Posterior cingulate gyrus (tissue), 11 donors: ENCODE data around the gene MAPK1.
A peak's percentile ranks its signal among the peaks of the same experiment; 100 is the strongest.
"Not testable (repeated sequence)": the region's sequence is repeated elsewhere in the genome, so short reads cannot be mapped to it uniquely, and the experiment has no call there.

ENCODE experiments used
- DNase-seq, 10 donors: peaks; one replicate each; pipeline versions ENCODE4 v3.0.0 to v3.0.0-alpha.2; 2020 to 2021; ENCODE audit warnings: mixed read lengths in 3 of 10
- intact Hi-C: fragments of 100-400 bp; cut with DNase I; formaldehyde crosslinking; loops from one replicate; pipeline ENCODE4 v1.15.1; 2023

Gene MAPK1

DNA sequence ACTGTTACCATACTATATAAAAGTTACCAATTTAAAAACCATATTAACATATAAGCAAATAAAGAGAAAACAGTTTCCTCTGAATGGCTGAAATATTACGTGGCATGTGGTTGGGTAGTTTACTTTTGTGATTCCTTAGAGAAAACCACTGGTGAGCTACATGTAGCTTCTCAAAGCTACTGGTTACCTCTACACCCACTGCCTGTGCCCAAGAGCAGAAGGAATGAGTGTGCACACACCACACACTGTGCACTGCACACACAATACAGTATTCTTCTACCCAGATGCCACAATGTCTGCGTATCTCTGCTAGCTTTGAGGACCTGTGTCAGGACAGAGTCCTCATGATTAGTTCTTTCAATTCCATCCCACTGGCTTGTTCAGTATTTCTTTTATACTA is 106.4 kb downstream of the MAPK1 start:
- intact Hi-C loops = no loop called here
- peak in 1 of 10 donors; percentile 2 for DNase-seq

DNA sequence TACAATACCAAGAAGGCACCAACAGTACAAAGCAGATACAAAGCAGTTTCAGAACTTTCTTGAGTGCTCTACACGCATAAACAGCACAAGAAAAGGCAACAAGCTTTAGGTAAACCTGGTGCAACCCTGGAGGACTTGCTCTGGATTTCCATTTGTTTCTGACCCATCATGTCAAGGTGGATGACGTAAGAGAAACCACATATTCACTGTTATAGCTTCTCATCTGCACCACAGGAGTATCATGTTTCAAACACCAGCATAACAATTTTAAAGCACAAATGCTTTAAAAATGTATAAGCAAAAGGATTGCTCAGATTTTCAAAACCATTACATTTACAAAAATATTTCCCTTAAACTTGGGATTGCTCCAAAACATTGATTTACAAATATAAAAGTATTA is 106.8 kb downstream of the MAPK1 start:
- DNase-seq = no peak
- intact Hi-C loops = no loop called here

DNA sequence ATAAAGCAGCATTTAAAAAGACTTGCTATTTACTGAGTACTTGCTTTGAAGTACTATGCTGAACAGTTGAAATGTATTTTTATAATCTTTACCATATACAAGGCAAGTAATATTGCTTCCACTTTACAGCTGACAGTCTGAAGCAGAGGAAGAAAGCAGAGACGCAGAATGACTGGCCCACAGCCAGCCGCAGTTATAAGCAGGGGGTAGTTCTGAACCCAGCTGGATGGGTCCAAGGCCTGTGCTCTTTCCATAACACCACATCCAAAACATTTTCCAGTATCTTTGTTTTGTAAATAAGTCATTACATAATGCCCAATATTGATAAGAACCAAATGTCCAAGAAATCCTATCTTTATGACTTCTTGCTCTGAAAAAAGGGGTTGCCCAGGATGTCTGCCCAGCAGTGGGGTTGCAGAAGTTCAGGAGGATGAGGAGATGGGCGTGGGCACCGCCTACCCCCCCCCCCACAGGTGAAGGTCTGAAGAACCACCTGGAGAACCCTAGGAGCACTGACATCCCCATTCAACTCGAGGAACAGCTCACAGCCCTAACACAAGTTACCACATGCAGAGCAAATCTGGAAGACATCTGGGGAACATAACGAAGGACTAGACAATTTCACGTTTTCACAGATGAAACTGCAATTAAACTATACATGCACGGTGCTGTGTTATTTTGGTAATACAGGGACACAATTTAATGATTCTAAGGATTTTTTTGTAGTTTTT is 107.6 kb downstream of the MAPK1 start:
- DNase-seq = peak in 3 of 10 donors; percentile 45 to 81 (median 68)
- intact Hi-C loops = no loop called here

DNA sequence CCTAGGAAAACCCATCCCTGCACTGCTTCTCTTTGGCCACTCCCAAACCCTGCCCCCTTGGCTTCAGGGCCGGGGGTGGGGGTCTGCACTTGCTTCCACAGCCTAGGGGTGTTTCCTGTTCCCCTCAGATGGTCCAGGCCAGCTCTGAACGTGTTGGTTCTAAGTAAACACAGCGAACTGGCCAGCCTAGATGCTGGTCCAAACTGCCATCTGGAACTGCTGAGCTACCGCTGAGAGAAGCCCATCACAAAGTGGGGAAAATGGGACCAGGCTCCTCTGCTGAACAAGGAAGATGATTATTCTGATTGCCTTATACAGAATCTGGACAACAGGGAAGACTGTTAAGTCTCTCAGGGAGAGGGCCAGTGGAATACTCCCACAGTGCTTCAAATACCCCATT is 108.4 kb downstream of the MAPK1 start:
- peak in 2 of 10 donors; percentile 64 to 74 for DNase-seq

DNA sequence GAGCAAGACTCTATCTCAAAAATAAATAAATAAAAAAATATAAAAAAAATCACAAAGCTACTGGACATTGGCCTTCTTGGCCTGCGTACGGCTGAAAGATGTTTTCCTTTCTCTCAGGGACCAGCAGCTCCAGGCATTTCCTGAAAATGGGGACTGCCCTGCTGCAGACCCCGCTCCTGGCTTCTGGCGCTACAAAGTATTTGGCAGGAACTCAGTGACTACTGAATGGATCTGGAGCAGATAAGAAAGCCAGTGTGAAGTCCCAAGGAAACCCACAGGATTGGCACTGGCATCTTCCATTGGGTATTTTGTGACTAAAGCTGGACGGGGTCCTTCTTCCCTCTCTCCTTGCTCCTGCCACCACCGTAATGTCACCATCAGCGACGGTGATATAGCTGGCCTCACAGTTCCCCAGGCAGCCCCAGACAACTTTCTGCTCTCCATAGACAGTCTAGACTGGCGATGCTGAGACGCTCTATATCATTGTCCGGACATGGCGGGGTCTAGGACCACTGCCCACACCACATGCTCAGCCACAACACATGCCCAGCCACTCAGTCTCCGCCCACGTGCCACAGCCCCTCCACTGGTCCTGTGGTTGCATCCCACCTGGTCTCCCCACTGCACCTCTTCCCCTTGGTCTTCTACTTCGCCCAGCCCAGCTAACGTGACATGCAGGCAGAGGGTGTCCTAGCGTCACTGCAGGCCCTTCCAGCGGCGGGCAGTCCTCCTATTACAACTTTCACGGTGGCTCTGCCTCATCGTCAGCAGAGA is 109.2 kb downstream of the MAPK1 start:
- DNase-seq = peak in 1 of 10 donors; percentile 66
- intact Hi-C loops = no loop called here

More for the DNA sequence above, 108.4 kb downstream of the MAPK1 start:
- intact Hi-C loops = no loop called here

DNA sequence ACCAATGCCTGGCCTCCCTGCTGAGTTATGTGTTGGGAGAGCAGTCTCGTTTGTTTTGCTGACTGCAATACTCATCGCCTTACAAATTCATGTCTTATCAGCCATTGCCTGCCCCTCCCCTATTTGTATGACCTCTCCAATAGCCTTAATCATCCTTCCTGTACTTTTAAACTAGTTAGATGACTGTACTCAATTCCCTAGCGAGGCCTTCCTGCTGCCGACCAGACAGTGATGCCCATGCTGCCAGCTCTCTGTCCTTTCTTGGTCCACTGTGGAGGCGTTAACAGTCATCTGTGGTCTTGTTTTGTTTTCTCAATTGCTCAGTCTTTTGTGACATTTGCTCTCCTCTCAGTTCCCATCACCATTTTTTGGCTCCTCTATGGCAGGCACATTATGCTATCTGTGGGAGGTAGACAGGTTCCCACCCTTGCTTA is 111.6 kb downstream of the MAPK1 start:
- peak in 1 of 10 donors; percentile 7 for DNase-seq
- intact Hi-C loops = no loop called here

DNA sequence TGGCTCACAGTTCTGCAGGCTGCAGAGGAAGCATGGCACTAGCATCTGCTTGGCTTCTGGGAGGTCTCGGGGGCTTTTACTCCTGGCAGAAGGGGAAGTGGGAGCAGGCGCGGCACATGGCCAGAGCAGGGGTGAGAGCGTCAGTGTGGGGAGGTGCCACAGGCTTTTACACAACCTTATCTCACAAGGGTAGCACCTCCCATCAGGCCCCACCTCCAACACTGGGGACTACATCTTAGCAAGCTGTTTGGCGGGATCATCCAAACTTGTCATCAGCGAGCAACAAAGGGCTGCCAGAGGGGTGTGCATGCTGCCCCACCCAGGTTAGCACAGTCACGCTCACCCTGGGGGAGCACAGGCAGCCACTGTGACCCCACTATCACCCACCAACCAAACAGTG is 112.9 kb downstream of the MAPK1 start:
- DNase-seq = peak in 5 of 10 donors; percentile 28 to 93 (median 49)
- intact Hi-C loops = no loop called here

DNA sequence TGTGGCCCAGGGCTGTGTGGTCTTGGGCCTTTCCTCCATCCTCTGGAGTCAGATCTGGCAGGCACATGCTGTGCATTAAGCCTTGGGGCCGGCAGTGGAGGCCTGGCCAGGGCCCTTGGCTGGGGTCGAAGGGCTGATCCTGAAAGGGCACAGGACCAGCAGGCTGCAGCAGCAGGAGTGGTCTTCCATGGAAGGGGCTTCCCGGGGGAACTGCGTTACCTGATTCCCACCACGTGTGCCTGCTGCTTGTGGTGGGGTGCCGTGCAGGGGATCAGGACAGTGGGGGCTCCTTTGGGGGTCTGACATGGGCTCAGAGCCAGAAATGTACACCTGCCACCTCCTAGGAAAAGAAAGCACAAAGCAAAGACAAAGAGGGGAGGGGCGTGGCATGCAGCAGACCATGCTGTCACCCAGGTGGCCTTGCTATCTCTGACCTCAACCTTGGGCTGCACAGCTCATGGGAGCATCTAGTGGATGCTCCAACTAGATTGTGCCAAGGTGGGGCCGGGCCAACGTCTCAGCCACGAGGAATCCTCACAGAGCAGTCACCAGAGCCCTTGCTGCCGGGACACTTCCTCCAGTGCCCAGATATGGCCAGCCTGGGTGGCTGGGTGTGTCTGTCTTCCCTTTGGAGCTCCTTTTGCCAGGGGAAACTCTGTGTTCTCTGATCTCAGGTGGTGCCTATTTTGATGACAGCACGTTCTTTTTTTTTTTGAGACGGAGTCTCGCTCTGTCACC is 113.9 kb downstream of the MAPK1 start:
- DNase-seq = peak in 1 of 10 donors; percentile 77
- intact Hi-C loops = no loop called here

DNA sequence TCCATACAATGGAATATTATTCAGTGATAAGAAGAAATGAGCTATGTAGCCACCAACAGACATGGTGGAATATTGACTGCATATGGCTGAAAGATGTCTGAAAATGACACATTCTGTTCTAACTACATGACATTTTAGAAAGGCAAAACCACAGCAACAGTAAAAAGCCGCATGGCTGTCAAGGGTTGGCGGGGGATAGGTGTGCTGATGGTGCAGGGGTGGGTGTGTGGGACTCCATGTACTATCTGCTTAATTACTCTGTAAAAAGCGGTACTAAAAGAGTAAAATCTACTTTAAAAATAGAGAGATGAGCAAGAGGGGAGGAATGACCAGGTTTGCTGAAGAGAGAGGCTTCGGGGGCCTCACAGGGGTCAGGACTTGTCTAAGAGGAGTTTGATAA is 115.2 kb downstream of the MAPK1 start:
- peak in 1 of 10 donors; percentile 12 for DNase-seq
- intact Hi-C loops = no loop called here

DNA sequence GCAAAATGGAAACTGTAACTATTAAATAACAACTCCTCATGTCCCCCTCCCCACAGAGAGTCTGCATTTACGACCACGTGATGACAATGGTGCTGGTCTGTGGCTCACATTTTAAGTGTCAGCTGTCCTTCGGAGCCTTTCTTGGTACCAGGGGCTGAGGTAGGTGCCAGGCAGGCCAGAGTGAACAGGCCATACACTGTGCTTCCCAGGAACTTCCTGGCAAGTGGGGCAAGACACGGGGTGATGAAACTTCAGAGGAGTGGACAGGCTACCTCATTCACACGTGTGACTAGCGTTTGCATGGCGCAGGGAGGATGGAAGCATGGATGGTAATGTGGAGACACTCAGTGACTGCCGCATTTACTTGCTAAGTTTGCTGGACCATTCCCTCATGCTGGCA is 121.5 kb downstream of the MAPK1 start:
- intact Hi-C loops = no loop called here
- DNase-seq = peak in 2 of 10 donors; percentile 19 to 31

DNA sequence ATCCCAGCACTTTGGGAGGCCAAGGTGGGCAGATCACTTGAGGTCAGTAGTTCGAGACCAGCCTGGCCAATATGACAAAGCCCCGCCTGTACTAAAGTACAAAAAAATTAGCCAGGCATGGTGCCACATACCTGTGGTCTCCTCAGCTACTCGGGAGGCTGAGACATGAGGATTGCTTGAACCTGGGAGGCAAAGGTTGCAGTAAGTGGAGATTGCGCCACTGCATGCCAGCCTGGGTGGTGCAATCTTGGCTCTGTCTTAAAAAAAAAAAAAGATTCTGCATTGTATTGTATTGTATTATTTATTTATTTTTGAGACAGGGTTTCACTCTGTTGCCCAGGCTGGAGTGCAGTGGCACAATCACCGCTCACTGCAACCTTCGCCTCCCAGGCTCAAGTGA is 122.5 kb downstream of the MAPK1 start:
- peak in 2 of 10 donors; percentile 27 to 30 for DNase-seq
- intact Hi-C loops = not testable (repeated sequence)

DNA sequence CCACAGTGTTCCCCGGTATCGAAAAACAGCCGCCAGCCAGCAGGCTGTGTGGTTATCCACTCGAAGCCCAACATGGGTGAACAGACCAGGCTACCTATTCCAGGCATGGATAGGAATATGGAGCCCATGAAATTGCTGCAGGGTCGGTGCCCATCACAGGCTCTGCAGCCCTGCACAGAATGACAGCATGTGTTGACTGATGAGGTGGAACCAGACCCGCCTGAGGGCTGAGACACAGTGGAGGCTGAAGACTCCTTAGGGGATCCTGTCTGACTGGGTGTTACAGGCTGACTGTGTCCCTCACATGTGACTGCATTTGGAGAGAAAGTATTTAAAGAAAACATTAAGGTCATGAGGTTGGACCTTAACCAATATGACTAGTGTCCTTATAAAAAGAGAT is 125.7 kb downstream of the MAPK1 start:
- intact Hi-C loops = no loop called here
- peak in 1 of 10 donors; percentile 60 for DNase-seq

DNA sequence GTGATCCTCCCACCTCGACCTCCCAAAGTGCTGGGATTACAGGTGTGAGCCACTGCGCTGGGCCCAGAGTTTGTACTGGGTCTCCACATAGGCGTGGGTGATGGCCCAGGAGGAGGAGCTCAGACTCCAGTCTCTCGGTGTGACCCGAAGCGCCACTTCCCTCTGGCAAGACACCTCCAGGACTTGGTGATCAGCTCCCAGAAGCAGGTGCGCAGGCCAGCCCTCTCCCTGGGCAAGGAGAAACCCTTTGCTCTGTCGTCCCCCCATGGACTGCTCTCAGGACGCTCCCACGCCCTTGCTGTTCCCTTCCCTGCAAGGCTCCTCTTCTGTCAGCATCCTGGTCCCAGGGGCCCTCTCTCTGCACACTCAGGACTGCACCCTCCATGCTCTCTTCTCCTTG is 126.4 kb downstream of the MAPK1 start:
- intact Hi-C loops = no loop called here

DNA sequence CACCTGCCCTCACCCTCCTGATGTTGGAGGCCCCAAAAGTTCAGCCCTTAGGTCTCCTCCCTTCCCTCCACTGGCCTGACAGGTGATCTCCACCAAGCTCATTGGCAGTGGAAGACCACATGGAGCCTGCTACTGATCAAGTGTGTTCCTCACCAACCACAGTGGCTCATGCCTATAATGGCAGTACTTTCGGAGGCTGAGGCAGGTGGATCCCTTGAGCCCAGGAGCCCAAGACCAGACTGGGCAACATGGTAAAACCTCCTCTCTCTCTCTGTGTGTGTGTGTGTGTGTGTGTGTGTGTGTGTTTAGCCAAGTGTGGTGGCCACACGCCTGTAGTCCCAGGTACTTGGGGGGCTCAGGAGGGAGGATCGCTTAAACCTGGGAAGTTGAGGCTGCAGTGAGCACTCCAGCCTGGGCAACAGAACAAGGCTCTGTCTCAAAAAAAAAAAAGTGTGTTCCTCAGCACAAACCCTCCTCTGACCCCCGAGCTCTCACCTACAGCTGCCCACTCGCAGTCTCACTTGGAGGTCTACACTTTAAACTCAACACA is 127.5 kb downstream of the MAPK1 start:
- intact Hi-C loops = loop anchor here (5.0 kb wide), 1 partner anchor 127 kb away; the partner anchor contains the start of gene MAPK1
- DNase-seq = peak in 1 of 10 donors; percentile 6

More for the DNA sequence above, 126.4 kb downstream of the MAPK1 start:
- DNase-seq = peak in 1 of 10 donors; percentile 43

DNA sequence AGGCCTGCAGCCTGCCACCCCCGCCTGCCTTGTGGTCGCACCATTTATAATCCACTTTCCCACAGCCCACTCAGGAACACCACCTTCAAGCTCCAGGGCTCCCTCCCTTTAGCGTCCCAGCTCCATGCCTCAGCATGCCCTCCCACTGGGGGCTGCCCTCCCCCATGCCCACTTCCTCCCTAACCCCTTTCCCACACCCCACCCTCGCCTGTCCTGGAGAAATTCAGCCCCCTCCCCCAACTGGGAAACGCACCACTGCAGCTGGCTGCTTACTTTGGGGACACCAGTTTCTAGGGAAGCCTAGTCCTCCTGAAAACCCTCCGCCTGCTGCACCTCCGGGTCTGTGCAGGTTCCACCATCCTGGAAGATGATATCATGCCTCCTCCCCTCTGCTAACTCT is 128.5 kb downstream of the MAPK1 start:
- intact Hi-C loops = loop anchor here (5.0 kb wide), 1 partner anchor 128 kb away; the partner anchor contains the start of gene MAPK1
- peak in 1 of 10 donors; percentile 54 for DNase-seq

DNA sequence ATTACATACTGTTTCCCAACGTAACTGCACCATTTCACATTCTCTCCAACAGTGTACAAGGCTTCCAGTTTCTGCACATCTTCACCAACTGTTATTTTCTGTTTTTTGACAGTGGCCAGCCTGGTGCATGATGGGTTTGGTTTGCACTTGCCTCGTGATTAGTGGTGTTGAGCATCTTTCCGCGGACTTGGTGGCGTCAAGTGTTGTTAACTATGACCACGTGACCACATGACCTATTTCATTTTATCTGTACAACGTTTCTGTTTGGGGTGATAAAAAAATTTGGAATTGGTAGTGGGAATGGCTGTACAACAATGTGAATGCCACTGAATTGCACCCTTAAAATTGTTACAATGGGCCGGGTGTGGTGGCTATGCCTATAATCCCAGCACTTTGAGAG is 129.4 kb downstream of the MAPK1 start:
- DNase-seq = no peak
- intact Hi-C loops = loop anchor here (5.0 kb wide), 1 partner anchor 129 kb away; the partner anchor contains the start of gene MAPK1

DNA sequence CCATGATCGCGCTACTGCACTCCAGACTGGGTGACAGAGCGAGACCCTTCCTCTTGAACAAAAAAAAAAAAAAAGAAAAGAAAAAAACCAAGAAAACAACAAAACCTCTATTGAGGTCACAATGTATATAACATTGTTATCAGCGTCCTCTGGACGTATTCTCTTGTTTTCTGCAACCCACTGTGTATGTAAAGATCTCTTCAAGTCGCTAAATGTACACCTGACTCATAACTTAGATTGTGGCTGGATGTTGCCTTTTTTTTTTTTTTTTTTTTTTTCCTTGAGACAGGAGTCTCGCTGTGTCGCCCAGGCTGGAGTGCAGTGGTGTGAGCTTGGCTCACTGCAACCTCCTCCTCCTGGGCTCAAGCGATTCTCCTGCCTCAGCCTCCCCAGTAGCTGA is 130.5 kb downstream of the MAPK1 start:
- intact Hi-C loops = loop anchor here (5.0 kb wide), 1 partner anchor 130 kb away; the partner anchor contains the start of gene MAPK1
- peak in 1 of 10 donors; percentile 36 for DNase-seq

DNA sequence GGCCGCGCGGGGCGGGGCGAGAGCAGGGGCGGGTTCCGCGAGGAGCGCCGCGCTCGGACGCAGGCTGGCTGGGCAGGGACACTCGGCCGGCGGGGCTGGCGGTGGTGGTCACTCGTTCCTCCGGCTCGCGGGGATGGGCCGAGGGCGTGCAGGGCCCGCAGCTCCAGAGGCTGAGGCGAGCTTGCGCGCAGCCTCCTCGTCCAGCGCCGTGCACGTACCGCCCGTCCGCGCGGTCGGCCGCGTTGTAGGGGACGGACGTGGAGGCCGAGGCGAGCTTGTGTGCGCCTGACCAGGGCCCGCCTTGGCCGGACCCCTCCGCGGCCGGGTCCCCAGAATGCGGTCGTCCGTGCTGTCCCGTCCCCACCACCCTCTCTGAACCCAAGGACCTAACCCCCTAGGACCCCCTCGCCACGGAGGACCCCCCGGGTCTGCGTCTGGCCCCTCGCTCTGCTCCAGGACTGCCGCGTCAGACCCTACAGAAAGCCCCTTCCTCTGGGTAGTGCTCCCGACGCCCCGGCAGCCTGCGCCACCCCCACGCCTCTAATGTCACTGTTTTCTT is 131.3 kb downstream of the MAPK1 start:
- peak in 1 of 10 donors; percentile 87 for DNase-seq
- intact Hi-C loops = loop anchor here (5.0 kb wide), 1 partner anchor 131 kb away; the partner anchor contains the start of gene MAPK1

DNA sequence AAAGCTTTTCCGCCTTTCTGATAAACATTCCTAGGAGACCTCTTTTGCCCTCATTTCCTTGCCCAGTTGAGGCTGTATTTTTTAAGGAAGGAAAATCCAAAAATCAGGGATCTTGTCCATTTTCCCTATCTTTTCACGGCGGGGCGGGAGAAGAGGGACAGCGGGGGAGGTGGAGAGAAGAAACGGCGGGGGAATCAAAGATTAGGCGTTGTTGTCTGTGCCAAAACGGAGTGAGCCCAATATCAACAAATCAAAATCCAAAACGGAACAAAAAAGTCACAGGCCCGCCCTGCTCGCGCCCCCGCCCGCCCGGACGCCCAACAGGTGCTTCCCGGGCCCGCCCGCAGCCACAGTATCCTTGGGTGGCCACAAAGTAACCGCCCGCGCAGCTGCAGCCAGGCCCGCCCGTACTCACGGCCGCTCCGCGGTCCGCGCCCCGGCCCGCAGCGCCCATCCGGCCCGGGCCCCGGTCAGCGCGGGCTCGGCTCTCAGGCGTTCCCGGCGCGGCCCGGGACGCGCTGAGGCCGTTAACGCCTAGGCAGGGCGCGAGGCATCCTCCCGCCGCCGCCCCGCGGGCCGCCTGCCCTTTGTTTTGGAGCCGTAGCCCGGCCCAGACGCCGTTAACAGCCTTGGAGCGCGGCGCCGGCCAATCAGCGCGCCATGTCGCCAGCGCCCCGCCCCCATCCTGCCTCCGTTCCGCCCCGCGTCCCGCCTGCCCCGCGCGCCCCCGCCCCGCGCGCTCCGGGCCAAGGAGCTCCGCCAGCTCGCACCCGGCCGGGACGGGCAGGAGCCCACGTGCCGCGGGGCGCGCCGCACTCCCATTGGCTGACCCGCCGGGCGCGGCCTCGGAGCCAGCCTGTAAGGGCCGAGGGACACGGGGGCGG is 132.0 kb downstream of the MAPK1 start, which contains the start of gene YPEL1:
YPEL1 (minus strand) TSS at position 595 of the 884 bp plus-strand sequence. CDS start 25,050 bp downstream, outside the sequence.
- intact Hi-C loops = loop anchor here (5.0 kb wide), 1 partner anchor 132 kb away; the partner anchor contains the start of gene MAPK1
- peak; percentile 92 to 100 (median 98) for DNase-seq
